ENCODE results near the gene VKORC1L1.

- TF ChIP-seq CTCF (IDR thresholded peaks at IDR 0.05; ENCODE audit: low read length): no peak
- TF ChIP-seq EZH2 (IDR thresholded peaks at IDR 0.05; ENCODE audit: borderline replicate concordance, low read length): no peak
These were observed 98.1 kb downstream of the VKORC1L1 start for GRCh38 chr7:65971021-65971420.
